GM12891 (cell line): ENCODE data around the gene NSD2.
"Not testable (repeated sequence)": the region's sequence is repeated elsewhere in the genome, so short reads cannot be mapped to it uniquely, and the experiment has no call there.

Source experiments
- POLR2A ChIP-seq: IDR thresholded peaks from 2 replicates; pipeline ENCODE4 v1.6.1; 2011; ENCODE audit warnings: low read depth, low read length, control low read depth
- POLR2AphosphoS5 ChIP-seq: IDR thresholded peaks from 2 replicates; pipeline ENCODE4 v1.6.1; 2011; ENCODE audit warnings: low read depth, low read length, control low read depth
- POU2F2 ChIP-seq: IDR thresholded peaks from 2 replicates; pipeline ENCODE4 v1.6.1; 2011; ENCODE audit warnings: low read depth, mild to moderate bottlenecking, control low read depth, low read length, moderate library complexity
- SPI1 ChIP-seq: IDR thresholded peaks from 2 replicates; pipeline ENCODE4 v1.6.1; 2011; ENCODE audit warnings: low read depth, low read length, control low read depth
- TAF1 ChIP-seq: IDR thresholded peaks from 2 replicates; pipeline ENCODE4 v1.6.1; 2011; ENCODE audit warnings: low read depth, low read length, control low read depth

- TF ChIP-seq POLR2A, POLR2AphosphoS5, TAF1, SPI1, POU2F2: not testable (repeated sequence)
These were observed 35.4 kb upstream of the NSD2 start for GRCh38 chr4:1835836-1836235.
